Activated T-cell treated with anti-CD3 and anti-CD28 coated beads for 4 hours (primary cell): Measurements from ENCODE around the gene PTGER1.
A peak's percentile ranks its signal among the peaks of the same experiment; 100 is the strongest.
"Not testable (repeated sequence)": the region's sequence is repeated elsewhere in the genome, so short reads cannot be mapped to it uniquely, and the experiment has no call there.

Experiments
- DNase-seq: peaks from one replicate; pipeline ENCODE4 v3.0.0-alpha.2; 2020

Gene PTGER1, protein sequence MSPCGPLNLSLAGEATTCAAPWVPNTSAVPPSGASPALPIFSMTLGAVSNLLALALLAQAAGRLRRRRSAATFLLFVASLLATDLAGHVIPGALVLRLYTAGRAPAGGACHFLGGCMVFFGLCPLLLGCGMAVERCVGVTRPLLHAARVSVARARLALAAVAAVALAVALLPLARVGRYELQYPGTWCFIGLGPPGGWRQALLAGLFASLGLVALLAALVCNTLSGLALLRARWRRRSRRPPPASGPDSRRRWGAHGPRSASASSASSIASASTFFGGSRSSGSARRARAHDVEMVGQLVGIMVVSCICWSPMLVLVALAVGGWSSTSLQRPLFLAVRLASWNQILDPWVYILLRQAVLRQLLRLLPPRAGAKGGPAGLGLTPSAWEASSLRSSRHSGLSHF

DNA sequence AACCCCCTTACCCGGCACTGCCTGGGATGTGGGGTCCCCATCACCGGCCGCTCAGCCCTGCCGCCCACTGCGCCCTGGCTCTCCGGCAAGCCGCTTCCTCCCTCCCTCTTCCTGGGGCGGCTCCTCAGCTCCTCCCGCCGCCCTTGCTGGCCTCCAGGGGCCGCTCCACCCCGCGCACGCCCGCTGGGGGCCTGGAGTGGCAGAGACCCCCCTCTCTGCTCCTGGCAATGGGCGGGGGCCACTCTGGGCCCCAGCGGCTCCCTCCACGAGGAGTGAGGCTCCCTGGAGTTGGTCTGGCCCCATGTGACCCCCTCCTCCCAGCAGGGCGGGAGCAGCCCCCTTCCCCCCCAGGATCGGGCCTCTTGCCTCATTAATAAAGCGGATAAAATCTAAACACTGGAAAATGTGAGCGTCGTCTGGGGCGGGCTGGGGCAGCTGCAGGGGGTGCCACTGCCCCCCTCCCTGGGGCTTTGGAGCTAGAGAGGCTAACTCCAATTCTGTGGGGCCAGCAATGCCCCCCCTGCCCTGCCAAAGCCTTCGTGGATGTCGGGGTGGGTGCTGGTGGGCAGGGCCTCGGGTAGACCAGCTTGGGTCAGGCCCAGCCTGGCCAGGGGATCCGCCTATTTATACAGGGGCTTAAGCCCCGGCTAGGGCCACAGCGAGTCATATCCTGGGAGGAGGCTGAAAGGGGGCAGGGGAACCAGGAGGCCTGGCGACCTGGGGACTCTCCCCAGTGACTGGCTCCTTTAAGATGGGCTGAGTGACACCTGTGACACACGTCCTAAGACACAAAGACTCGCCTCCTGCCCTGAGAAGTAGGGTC is at the start of gene PTGER1:
Gene PTGER1, minus strand, starts transcription at position 104 of the 823 bp plus-strand sequence. CDS start 1,034 bp downstream, outside the sequence.
- no peak for DNase-seq

GRCh38 chr19:14520543-14520942 is 45.4 kb upstream of the PTGER1 start:
- DNase-seq, result no peak

GRCh38 chr19:14519860-14520407 is 44.8 kb upstream of the PTGER1 start:
- no peak for DNase-seq

- DNase-seq, result no peak
Measured at GRCh38 chr19:14519245-14519859, 44.2 kb upstream of the PTGER1 start.

DNA sequence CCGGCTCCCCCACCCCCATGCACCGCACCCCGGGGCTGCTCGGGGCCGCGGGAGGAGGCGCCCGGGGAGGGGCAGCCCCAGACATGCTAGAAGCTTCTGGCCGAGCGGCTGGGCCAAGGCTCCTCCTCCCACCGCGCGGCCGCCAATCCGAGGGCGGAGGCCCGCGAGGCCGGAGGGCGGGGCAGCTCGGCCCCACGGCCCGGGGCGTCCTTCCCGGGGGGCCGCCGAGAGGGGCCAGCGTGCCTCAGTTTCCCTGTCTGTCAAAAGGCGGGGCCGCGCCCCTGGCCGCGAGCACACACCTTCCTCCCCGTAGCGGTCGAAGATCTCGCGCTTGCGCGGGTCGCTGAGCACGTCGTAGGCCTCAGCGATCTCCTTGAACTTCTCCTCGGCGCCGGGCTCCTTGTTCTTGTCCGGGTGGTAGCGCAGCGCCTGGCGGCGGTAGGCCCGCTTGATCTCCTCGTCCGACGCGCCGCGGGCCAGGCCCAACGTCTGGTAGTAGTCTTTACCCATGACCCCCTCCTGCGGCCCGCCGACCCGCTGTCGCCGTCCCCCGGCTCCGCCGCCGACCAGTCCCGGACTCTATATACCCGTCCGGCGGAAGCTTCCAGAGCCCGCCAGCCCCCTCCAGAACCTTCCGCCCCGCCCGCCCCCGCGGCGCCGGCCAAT is 42.8 kb upstream of the PTGER1 start, which contains the start of gene DNAJB1:
Gene DNAJB1, minus strand, starts transcription at position 558 of the 666 bp plus-strand sequence. Its CDS starts 48 bp downstream, at position 510.
- no peak for DNase-seq

DNA sequence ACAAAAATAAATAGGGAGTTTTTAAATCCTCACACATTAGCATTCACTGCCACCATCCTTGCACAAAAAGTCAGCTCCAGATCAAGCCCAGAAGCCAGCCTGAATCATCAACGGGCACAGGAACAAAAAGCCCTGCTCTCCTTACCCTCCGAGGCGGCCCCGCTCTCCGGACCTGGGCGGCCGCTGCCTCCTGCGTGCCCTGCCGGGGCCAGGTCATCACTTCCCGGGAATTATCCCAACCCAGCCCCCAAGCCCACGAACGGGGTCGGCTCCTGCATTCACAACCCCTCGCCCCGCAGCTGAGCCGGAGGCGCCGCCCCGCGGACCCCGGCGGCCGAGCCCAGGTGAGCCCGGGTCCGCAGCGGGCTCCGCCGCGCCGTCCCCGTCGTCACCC is 42.3 kb upstream of the PTGER1 start:
- no peak for DNase-seq

- no peak for DNase-seq
Measured at GRCh38 chr19:14516746-14517438, 41.7 kb upstream of the PTGER1 start.

GRCh38 chr19:14516048-14516534 is 40.9 kb upstream of the PTGER1 start:
- no peak for DNase-seq

- DNase-seq, result no peak
Measured at GRCh38 chr19:14515501-14516047, 40.4 kb upstream of the PTGER1 start.

- DNase-seq, result no peak
Measured at GRCh38 chr19:14514215-14514863, 39.2 kb upstream of the PTGER1 start.

- DNase-seq, result no peak
Measured at GRCh38 chr19:14512406-14512961, 37.3 kb upstream of the PTGER1 start.

DNA sequence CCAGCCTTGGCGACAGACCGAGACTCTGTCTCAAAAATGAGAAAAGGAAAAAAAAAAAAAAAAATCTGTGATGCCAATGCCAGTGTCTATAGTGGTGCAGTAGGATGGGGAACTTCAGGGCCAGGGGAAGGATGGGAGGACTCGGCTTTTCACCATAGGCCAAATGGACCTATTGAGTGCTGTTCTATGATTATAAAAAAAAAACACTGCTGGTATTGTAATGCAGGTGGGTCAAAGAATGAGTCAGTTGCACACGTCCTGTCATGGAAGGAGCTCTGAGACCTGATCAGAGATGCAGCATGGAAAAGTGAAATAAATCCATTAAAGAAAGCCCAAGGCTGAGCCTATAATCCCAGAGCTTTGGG is 36.1 kb upstream of the PTGER1 start:
- DNase-seq, result no peak

DNA sequence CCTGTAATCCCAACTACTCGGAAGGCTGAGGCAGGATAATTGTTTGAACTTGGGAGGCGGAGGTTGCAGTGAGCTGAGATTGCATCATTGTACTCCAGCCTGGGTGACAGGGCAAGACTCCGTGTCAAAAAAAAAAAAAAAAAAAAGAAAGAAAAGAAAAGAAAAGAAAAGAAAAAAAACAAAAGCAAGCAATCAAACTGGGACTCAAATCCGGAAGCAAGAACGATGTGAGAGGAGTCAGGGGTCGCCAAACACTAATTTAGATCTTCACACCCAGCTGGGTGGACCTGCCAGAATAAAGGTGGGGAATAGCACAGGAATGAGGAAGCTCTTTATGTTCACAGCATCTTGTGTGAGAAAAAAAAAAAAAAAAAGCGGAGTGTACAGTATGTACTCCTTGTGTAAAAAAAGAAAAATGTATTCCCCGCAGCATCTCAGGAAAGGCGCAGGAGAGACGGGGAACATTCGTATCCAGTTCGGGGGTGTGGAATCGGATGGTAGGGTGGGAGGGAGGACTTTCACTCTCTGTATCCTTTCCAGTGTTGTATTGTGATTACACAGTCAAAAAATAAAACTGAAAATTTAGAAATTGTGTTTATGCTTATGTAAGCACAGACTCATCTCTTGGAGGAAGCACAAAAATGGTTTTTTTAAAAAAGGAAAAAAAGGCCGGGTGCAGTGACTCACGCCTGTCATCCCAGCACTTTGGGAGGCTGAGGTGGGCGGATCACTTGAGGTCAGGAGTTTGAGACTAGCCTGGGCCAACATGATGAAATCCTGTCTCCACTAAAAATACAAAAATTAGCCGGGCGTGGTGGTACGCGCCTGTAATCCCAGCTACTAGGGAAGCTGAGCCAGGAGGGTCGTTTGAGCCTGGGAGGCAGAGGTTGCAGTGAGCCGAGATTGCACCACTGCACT is 35.4 kb upstream of the PTGER1 start:
- DNase-seq, result no peak

DNA sequence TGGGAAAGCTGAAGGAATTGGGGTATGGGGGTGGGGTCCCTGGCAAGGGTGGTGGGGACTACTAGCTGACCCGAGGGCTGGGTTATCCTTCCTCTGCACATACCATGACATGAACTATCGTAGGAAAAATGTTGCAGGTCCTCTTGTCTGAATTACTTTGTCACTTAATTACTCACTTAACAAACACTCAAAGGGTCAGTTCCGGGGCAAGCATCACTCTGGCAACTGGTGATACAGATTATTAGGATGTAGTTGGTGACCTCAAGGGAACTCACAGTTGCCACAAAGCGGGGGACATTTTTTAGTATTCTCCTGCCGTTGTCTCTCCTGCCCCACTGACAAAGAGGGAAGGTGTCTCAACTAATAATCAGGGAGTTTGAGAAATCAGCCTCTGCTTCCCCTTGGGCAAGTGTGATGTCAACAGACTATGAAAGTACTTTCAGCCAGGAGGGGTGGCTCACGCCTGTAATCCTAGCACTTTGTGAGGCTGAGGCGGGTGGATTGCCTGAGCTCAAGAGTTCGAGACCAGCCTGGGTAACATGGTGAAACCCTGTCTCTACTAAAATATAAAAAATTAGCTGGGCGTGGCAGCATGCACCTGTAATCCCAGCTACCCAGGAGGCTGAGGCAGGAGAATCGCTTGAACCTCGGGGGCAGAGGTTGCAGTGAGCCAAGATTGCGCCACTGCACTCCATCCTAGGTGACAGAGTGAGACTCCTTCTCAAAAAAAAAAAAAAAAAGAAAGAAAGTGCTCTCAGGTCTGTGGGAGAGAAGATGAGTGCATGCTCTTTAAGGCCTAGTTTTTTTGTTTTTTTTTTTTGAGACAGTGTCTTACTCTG is 32.8 kb upstream of the PTGER1 start:
- DNase-seq, result no peak

DNA sequence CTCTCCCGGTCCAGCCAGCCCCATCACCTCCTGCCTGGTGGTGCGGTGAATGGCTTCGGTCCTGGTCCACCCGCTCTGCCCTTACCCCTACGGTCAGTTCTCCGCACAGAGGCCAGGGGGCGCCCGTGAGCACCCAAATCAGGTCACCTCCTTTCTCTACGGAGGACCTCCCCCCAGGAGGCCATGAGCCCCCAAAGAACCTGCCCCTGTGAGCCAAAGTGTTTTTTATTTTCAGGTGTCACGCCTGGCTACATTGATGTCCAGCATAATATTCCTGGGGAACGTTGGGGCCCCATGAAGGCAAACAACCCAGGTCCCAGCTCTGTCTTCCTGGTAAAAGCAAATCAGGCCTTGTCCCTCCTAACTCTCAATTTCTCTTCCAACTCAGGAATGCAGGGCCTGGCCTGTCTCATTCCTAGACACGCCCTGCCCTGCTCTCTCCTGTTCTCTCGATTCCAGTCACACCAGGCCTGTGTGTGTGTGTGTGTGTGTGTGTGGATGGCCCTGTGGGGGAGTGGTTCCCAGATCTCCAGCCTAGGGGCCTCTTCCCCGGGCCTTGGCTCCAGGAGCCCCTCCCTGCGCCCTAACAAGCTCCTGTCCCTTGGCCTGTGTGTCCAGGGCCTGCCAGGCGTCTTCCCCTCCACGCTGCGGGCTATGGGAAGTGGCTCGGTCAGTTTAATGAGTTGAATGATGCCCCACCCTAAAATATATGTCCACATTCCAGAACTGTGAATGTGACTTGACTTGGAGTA is 30.5 kb upstream of the PTGER1 start:
- DNase-seq, result peak; percentile 57

DNA sequence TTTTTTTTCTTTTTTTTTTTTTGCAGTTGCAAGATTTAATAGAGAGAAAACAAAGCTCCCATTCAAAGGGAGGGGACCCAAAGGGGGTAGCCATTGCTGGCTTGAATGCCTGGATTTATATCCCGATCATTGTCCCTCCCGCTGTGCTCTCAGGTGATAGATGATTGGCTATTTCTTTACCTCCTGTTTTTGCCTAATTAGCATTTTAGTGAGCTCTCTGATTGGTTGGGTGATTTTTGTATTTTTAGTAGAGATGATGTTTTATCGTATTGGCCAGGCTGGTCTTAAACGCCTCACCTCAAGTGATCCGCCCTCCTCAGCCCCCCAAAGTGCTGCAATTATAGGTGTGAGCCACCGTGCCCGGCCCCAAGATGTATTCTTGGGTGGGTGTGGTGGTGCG is 29.4 kb upstream of the PTGER1 start:
- DNase-seq, result not testable (repeated sequence)

- no peak for DNase-seq
Measured at GRCh38 chr19:14503285-14503684, 28.1 kb upstream of the PTGER1 start.
